ENCODE results near the gene NPAS1. TPM values are rescaled to one million over a fixed set of nuclear protein-coding genes. Genes with fewer than 3 reads are reported as not detected.

NPAS1 gene
- total and polyA plus RNA-seq, 2 of the 13 experiments (the other 11 are each of a cell fraction or from before 2014, with no cell fraction given): 0.35 to 2.9 TPM

GRCh38 chr19:46984077-46985010 lies 35.3 kb upstream of the NPAS1 start (continued):
- TF ChIP-seq AHDC1 (CRISPR knock-in tag; IDR thresholded peaks at IDR 0.05; ENCODE audit: borderline replicate concordance) (peak; percentile 91), ZBTB42 (CRISPR knock-in tag; IDR thresholded peaks at IDR 0.05) (no peak), SETDB1 (CRISPR knock-in tag; IDR thresholded peaks at IDR 0.05; ENCODE audit: borderline replicate concordance) (no peak), RARA (CRISPR knock-in tag; IDR thresholded peaks at IDR 0.05) (peak; percentile 90), KLF11 (CRISPR knock-in tag; IDR thresholded peaks at IDR 0.05) (no peak), ZNF484 (CRISPR knock-in tag; IDR thresholded peaks at IDR 0.05; ENCODE audit: borderline replicate concordance, low read depth) (no peak), MAX (IDR thresholded peaks at IDR 0.05) (peak; percentile 98), TIGD3 (CRISPR knock-in tag; IDR thresholded peaks at IDR 0.05; ENCODE audit: borderline replicate concordance) (0 out of 2 replicates have a peak, but pooled peaks have one; percentile 50), RNF219 (CRISPR knock-in tag; IDR thresholded peaks at IDR 0.05) (no peak), TRIM22 (IDR thresholded peaks at IDR 0.05) (no peak), TAF1 (CRISPR knock-in tag; IDR thresholded peaks at IDR 0.05) (peak; percentile 31; the same call in 1 of the 2 replicates), BHLHE40 (IDR thresholded peaks at IDR 0.05; ENCODE audit: low read length) (no peak; the same call in 1 of the 2 replicates)
